AG04450 (cell line): ENCODE results near the gene IKBKG. TPM values are rescaled to one million over a fixed set of nuclear protein-coding genes. Genes with fewer than 3 reads are reported as not detected.
"Not testable (repeated sequence)": the region's sequence is repeated elsewhere in the genome, so short reads cannot be mapped to it uniquely, and the experiment has no call there.

Experiments
- CTCF ChIA-PET: fragments of 300-600, 350-600 bp; formaldehyde crosslinking; extraction: SDS; loops from one replicate; lab custom pipeline; 2022; ENCODE audit warnings: antibody characterized with exemption, inconsistent platforms; lab: Charles Lee
- POLR2A ChIA-PET: fragments of 350-600 bp; formaldehyde crosslinking; extraction: SDS; loops from one replicate; lab custom pipeline; 2021; ENCODE audit warnings: antibody characterized with exemption, inconsistent platforms; lab: Yijun Ruan, JAX
- DNase-seq: peaks from one replicate; pipeline ENCODE4 v3.0.0-alpha.2; 2011; ENCODE audit warnings: low read depth, low spot score
- H3K27ac ChIP-seq: one replicate; pipeline ENCODE4 v1.5.1; 2012; ENCODE audit warnings: low read depth, low read length, control low read depth
- H3K27me3 ChIP-seq: one replicate; pipeline ENCODE4 v1.6.0; 2012; ENCODE audit warnings: low read length; ENCODE audit not compliant: control insufficient read depth, insufficient read depth
- H3K4me3 ChIP-seq: 2 replicates; pipeline ENCODE4 v1.5.1; 2011; ENCODE audit warnings: mild to moderate bottlenecking, low read depth, low read length, control low read depth
- H3K9me3 ChIP-seq: 2 replicates; pipeline ENCODE4 v1.5.1; 2012; ENCODE audit warnings: low read length; ENCODE audit not compliant: control insufficient read depth, insufficient read depth
- polyA plus RNA-seq: library from polyadenylated mRNA; depleted of rRNA; stranded (reverse); fragments of >200 nt; gene quantifications from 2 replicates; pipeline ENCODE4 v1.2.3, GENCODE V29; 2011
- TF ChIP-seq, protein P1 (sequence below): IDR thresholded peaks from 2 replicates; pipeline ENCODE4 v1.5.1; 2011; ENCODE audit warnings: low read depth, low read length, control low read depth, inconsistent platforms

IKBKG gene
- polyA plus RNA-seq, 1 experiment, result 25.1 TPM

DNA sequence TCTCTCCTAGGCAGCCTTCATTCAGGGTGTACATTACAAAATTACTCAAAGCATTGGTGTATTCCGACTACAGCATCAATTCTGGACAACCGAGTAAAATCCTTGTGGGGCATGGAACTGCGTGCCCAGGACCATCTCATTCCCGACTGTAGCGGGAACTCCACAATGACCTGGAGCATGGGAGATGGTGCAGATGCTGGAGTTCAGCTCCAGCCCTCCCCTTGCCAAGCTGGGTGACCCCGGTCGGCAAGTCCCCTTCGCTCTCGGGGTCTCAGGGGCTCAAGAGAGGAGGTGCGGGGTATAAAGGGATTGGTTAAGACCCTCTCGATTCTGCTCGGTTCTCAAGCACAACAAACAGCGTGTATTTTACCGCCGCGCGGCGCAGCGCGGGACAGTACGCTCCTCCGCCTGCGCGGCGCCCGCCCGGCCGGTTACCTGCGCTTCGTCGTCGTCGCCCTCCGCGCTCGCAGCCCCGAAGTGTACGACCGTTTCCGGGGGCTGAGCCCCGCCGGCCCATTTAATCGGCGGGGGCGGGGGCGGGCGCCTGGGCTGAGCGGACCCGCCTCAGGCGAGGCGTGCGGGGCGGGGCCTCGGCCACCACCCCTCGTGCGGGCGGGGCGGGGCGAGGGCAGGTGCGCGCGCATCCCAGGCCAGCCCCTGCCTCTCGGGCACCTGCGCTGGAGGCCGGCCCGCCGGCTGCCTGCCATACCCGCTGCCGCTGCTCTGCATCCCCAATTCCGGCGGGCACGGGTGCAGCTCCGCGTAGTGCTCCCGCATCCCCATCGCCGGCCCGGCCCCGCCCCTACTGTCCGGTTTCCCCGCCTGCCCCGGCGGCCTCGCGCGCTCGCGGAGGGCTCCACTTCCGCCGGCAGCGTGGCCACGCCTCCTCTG, 821 bp upstream of the IKBKG start, which contains the start of gene G6PD:
Gene G6PD, minus strand, starts transcription at position 493 of the 891 bp plus-strand sequence. CDS start 691 bp downstream, outside the sequence.
- TF ChIP-seq, protein P1, sequence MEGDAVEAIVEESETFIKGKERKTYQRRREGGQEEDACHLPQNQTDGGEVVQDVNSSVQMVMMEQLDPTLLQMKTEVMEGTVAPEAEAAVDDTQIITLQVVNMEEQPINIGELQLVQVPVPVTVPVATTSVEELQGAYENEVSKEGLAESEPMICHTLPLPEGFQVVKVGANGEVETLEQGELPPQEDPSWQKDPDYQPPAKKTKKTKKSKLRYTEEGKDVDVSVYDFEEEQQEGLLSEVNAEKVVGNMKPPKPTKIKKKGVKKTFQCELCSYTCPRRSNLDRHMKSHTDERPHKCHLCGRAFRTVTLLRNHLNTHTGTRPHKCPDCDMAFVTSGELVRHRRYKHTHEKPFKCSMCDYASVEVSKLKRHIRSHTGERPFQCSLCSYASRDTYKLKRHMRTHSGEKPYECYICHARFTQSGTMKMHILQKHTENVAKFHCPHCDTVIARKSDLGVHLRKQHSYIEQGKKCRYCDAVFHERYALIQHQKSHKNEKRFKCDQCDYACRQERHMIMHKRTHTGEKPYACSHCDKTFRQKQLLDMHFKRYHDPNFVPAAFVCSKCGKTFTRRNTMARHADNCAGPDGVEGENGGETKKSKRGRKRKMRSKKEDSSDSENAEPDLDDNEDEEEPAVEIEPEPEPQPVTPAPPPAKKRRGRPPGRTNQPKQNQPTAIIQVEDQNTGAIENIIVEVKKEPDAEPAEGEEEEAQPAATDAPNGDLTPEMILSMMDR, result no peak
- Histone ChIP-seq H3K27ac (peak within 1 kb of the TSS; percentile 93), H3K4me3 (peak within 1 kb of the TSS; percentile 79), H3K9me3 (no peaks in the 10 kb centered on the region), H3K27me3 (no peaks in the 10 kb centered on the region)
- DNase-seq, result no peak
- CTCF ChIA-PET, result no interaction called here
- POLR2A ChIA-PET, result interaction anchor here (0.9 kb wide), 1 partner anchor 29 kb away, joined by 3 read pairs; no protein-coding TSS in a partner anchor

DNA sequence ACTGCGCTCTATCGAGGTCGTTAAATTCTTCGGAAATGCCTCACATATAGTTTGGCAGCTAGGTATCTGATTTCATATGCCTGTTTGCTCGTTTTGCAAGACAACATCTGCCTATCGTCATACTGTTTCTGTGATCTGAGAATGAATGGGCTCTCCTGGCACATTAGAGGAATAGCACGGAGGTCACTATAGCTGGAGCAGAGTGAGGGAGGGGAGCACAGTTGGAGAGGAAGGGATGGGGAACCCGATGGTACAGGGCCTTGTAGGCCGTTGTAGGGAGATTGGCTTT, 552 bp downstream of the IKBKG start:
- no peaks in the 10 kb centered on the region for H3K9me3 ChIP-seq
- H3K27me3 ChIP-seq, result no peaks in the 10 kb centered on the region
- DNase-seq, result no peak
- CTCF ChIA-PET, result interaction anchor here (1.4 kb wide), 1 partner anchor 202 kb away, joined by 5 read pairs; no protein-coding TSS in a partner anchor
- H3K4me3 ChIP-seq, result peak overlapping the region; percentile 79
- TF ChIP-seq, protein P1, result no peak
- POLR2A ChIA-PET, result no interaction called here
- H3K27ac ChIP-seq, result peak overlapping the region; percentile 93

DNA sequence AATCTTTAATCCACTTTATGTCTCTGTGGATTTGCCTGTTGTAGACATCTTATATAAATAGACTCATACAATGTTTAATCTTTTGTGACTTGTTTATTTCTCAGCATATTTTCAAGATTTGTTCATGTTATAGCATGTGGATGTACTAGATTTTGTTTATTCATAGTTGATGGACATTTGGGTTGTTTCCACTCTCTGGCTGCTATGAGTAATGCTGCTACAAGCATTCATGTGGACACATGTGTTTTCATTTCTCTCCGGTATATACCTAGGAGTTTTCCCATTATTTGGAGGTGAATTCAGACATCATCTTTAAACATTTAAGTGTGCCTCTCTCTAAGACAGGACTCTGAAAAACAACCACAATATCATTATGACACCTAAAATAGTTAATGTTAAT, 2.3 kb downstream of the IKBKG start:
- TF ChIP-seq, protein P1, result no peak
- ChIA-PET CTCF (no interaction called here), POLR2A (interaction anchor here (0.7 kb wide), 1 partner anchor 182 kb away, joined by 5 read pairs; no protein-coding TSS in a partner anchor)
- Histone ChIP-seq H3K27me3 (no peaks in the 10 kb centered on the region), H3K27ac (peak overlapping the region; percentile 31), H3K9me3 (no peaks in the 10 kb centered on the region), H3K4me3 (peak overlapping the region; percentile 34)
- DNase-seq, result no peak

GRCh38 chrX:154552112-154552806, 4.8 kb downstream of the IKBKG start:
- POLR2A ChIA-PET, H3K27me3 ChIP-seq, H3K9me3 ChIP-seq, H3K27ac ChIP-seq, H3K4me3 ChIP-seq, CTCF ChIA-PET, DNase-seq: not testable (repeated sequence)

DNA sequence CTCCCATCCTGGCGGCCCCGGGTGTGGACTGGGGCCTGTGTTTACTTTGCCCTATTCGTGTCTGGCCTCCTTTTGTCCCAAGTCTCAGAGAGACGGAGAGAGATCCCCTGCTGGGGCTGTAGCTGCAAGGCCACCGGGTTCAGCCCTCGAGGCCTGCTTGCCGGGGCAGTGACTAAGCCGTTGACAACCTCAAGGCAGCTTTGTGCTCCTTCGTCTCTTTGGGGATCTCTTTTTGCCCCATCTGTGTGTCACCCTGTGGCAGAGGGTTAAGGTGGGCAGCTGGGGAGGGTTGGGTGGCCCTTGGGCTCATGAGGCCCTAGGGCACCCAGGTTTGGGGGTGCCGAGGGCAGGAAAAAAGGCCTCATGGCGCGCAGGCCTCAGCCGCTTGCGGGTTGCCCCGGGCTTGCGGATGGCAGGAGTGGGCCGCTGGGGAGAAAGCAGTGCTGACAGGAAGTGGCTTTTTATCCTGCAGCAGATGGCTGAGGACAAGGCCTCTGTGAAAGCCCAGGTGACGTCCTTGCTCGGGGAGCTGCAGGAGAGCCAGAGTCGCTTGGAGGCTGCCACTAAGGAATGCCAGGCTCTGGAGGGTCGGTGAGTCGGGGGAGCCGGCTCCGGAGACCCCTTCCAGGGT, 10.8 kb downstream of the IKBKG start:
- CTCF ChIA-PET, DNase-seq, POLR2A ChIA-PET: not testable (repeated sequence)

GRCh38 chrX:154558896-154559295, 11.5 kb downstream of the IKBKG start:
- POLR2A ChIA-PET, H3K9me3 ChIP-seq, H3K4me3 ChIP-seq, DNase-seq, H3K27ac ChIP-seq, CTCF ChIA-PET, H3K27me3 ChIP-seq: not testable (repeated sequence)

More for the DNA sequence above, 10.8 kb downstream of the IKBKG start:
- H3K27ac ChIP-seq, H3K9me3 ChIP-seq, H3K4me3 ChIP-seq, H3K27me3 ChIP-seq: not testable (repeated sequence)

GRCh38 chrX:154560326-154560725, 12.9 kb downstream of the IKBKG start:
- H3K4me3 ChIP-seq, POLR2A ChIA-PET, DNase-seq, H3K27ac ChIP-seq, H3K27me3 ChIP-seq, H3K9me3 ChIP-seq, CTCF ChIA-PET: not testable (repeated sequence)

DNA sequence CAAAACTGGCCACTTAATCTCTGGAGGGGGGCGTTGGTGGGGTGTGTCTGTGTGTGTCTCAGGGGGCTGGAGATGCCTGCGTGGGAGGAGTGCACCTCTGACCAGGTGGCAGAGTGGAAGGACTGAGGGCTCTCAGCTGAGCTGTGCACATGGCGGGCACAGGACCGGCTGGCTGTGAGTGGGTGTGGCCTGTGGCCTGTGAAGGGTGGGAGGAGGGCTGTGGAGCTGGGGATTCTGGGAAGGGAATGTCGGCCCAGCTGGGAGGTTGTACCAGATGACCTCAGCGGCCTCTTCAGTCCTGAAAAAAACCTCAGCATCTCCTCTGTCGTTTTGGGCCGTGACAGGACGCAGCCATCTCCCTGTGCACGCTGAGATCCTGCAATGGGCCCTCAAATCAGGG, 14.9 kb downstream of the IKBKG start:
- POLR2A ChIA-PET, H3K27ac ChIP-seq, H3K4me3 ChIP-seq, DNase-seq, H3K9me3 ChIP-seq, CTCF ChIA-PET, H3K27me3 ChIP-seq: not testable (repeated sequence)

DNA sequence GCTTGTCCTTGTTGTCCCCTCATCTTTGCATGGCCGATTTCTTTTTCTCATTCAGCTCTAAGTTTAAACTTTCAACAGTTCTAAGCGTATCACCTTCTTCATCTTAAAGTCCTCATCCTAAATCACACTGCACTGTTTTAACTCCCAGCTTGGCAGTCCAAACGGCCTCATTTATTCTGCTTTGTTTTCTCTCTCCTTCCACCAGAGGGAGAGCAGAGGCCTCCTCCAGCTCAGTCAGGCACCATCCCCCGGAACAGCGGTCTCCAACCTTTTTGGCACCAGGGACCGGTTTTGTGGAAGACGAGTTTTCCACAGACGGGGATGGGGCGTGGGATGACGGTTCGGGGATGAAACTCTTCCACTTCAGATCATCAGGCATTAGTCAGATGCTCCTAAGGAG, 22.9 kb downstream of the IKBKG start:
- H3K9me3 ChIP-seq, CTCF ChIA-PET, POLR2A ChIA-PET, DNase-seq, H3K4me3 ChIP-seq, H3K27me3 ChIP-seq, H3K27ac ChIP-seq: not testable (repeated sequence)
